Lung (tissue), 13 donors: Measurements from ENCODE around the gene TEC. TPM values are rescaled to one million over a fixed set of nuclear protein-coding genes. Genes with fewer than 3 reads are reported as not detected.

Source experiments
- ATAC-seq: fragments of 200-7000 bp; cut with Tn5 transposase; one replicate; pipeline ENCODE4 v1.9.1; 2020; ENCODE audit warnings: moderate number of reproducible peaks; ENCODE audit not compliant: insufficient read depth, low FRiP score
- DNase-seq, 3 donors: peaks; one replicate each; pipeline ENCODE4 v3.0.0-alpha.2; 2013 to 2017
- H3K27ac ChIP-seq, 2 donors: one replicate each; pipeline ENCODE4 v1.5.1; 2013; ENCODE audit warnings: mild to moderate bottlenecking in 2 of 2, moderate library complexity in 2 of 2, control low read depth in 1 of 2, inconsistent platforms in 1 of 2, low read depth in 1 of 2, low read length in 1 of 2
- H3K27me3 ChIP-seq, 3 donors: one replicate each; pipeline ENCODE4 v1.5.1; 2013; ENCODE audit warnings: low read length in 2 of 3; ENCODE audit not compliant: control insufficient read depth in 3 of 3, insufficient read depth in 3 of 3
- H3K36me3 ChIP-seq, 4 donors: one replicate each; pipeline ENCODE4 v1.5.1; 2013; ENCODE audit warnings: low read length in 4 of 4, mild to moderate bottlenecking in 1 of 4, moderate library complexity in 1 of 4; ENCODE audit not compliant: control insufficient read depth in 4 of 4, insufficient read depth in 4 of 4
- H3K4me1 ChIP-seq, 5 donors: one replicate each; pipeline ENCODE4 v1.5.1; 2013; ENCODE audit warnings: low read length in 5 of 5, mild to moderate bottlenecking in 2 of 5, moderate library complexity in 1 of 5; ENCODE audit not compliant: control insufficient read depth in 5 of 5, insufficient read depth in 5 of 5
- H3K4me3 ChIP-seq: one replicate; pipeline ENCODE4 v1.5.1; 2013; ENCODE audit warnings: mild to moderate bottlenecking, control low read depth, moderate library complexity
- H3K9ac ChIP-seq, 2 donors: one replicate each; pipeline ENCODE4 v1.5.1; 2013; ENCODE audit warnings: low read length in 2 of 2, control low read depth in 1 of 2; ENCODE audit not compliant: insufficient read depth in 1 of 2
- H3K9me3 ChIP-seq, 4 donors: one replicate each; pipeline ENCODE4 v1.5.1; 2013; ENCODE audit warnings: low read length in 3 of 4, mild to moderate bottlenecking in 1 of 4, moderate library complexity in 1 of 4; ENCODE audit not compliant: control insufficient read depth in 4 of 4, insufficient read depth in 3 of 4
- WGBS, 2 donors: extraction: QIAGEN DNeasy Blood & Tissue Kit; methylation state at CpG; one replicate each; pipeline ENCODE4 v1.1.7; 2013; 5-methylcytosine and 5-hydroxymethylcytosine counted together
- polyA plus RNA-seq, 2 donors: library from polyadenylated mRNA; stranded (reverse); fragments of 200-250 nt; gene quantifications; one replicate each; pipeline ENCODE4 v1.2.1, GENCODE V29; 2013
- small RNA-seq: library from RNA; depleted of rRNA; stranded (forward); fragments of <200 nt; gene quantifications from one replicate; pipeline ENCODE3, GENCODE V24; 2014; ENCODE audit warnings: low replicate concordance
- total RNA-seq, 2 donors: library from RNA; depleted of rRNA in 1 of 2; stranded (reverse); fragments of >200 nt in 1 of 2; gene quantifications; one replicate each; pipeline ENCODE4 v1.2.1, GENCODE V29; 2014 to 2021
- TF ChIP-seq, protein P1 (sequence below): IDR thresholded peaks from 2 replicates; pipeline ENCODE4 v1.5.1; 2012; ENCODE audit warnings: mild to moderate bottlenecking; ENCODE audit errors: control extremely low read depth, extremely low read depth
- donor health status: control.
- donor health status: control.
- donor health status: Bipolar disorder and iron deficiency.
- donor health status: healthy.
- donor health status: DM: yes; HTN: yes; CAD: no.

TEC gene
- total and polyA plus RNA-seq, 4 donors = 2.0 to 19.8 (median 3.1) TPM

DNA sequence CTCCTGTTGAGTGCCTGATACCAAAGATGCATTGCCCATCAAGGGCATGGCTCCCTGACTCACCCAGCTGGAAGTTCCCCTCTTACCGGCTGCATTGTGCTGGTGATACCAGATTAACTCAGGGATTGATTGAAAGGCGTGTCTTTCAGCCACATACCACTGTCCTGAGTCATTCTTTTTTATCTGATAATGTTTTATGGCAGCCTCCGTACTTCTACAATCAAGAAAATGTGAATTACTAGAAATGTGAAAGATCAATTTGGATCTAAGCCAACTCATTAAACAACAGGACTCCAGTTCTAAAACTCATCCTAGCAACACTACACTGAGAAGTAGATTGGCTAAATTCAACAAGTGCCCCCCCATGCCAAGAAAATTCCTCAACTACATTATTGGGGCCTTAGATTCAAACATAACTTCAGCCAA, 175.6 kb downstream of the TEC start:
- WGBS, 2 donors = 56 to 76% methylated on average over 3 of the region's 3 CpGs
- DNase-seq = no peak
- Histone ChIP-seq H3K9ac (no peak overlapping the region), H3K9me3 (no peaks in the 10 kb centered on the region), H3K27ac (no peak overlapping the region), H3K27me3 (no peaks in the 10 kb centered on the region), H3K4me3 (no peak overlapping the region), H3K4me1 (no peaks in the 10 kb centered on the region), H3K36me3 (no peaks in the 10 kb centered on the region)
- TF ChIP-seq, protein P1, sequence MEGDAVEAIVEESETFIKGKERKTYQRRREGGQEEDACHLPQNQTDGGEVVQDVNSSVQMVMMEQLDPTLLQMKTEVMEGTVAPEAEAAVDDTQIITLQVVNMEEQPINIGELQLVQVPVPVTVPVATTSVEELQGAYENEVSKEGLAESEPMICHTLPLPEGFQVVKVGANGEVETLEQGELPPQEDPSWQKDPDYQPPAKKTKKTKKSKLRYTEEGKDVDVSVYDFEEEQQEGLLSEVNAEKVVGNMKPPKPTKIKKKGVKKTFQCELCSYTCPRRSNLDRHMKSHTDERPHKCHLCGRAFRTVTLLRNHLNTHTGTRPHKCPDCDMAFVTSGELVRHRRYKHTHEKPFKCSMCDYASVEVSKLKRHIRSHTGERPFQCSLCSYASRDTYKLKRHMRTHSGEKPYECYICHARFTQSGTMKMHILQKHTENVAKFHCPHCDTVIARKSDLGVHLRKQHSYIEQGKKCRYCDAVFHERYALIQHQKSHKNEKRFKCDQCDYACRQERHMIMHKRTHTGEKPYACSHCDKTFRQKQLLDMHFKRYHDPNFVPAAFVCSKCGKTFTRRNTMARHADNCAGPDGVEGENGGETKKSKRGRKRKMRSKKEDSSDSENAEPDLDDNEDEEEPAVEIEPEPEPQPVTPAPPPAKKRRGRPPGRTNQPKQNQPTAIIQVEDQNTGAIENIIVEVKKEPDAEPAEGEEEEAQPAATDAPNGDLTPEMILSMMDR = no peak
- ATAC-seq = no peak

DNA sequence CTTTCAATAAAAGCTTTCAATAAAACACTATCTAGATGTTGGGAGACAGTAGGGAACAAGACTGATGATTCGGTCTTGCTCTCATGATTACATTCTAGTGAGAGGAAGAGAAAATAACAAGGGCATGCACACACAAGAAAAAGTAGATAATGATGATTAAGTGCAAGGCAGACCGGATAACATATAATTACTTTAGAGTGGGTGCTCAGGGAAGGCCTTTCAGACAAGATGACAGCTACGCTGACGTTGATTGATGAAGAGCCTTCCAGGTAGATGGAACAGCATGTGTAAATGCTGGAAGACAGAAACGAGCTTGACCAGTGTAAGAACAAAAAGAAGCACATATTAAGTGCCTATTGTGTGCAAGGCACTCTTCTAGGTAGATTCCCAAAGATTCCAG, 179.0 kb downstream of the TEC start:
- 74 to 86% methylated on average over 5 of the region's 5 CpGs for WGBS, 2 donors

DNA sequence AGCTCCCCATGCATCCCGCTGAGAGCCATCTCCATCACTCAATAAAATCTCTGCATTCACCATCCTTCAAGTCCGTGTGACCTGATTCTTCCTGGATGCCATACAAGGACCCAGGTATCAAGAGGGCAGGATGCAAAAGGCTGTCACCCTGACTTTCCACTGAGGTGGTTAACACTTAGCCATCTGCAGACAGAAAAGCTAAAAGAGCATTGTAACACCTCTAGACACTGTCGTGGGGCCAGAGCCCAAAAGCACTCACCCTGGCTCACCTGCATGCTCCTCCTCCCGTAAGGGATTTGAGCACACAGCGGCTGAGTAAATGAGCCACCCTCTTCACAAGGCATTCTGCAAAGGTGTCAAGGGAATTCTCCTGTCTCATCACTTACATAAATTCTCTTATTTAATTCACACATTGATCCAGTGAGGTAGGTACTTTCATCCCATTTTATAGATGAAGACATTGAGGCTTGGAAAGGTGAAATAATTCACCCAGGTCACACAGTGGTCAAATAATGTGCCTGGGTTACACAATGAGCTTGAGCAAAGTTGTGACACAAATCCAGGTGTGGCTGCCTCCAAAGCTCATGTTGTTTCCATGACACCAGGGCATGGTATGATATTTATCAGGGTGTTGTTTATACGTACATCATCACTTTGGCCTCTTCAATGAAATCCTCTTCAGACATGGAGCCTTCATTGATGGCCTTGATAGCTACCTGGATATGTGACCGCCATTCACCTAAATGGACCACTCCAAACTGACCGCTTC, 183.6 kb downstream of the TEC start:
- Histone ChIP-seq H3K9ac (no peak overlapping the region), H3K4me3 (no peak overlapping the region), H3K4me1 (no peaks in the 10 kb centered on the region), H3K36me3 (no peaks in the 10 kb centered on the region), H3K9me3 (peaks cover 0 to 4% (median 0%) of the 10 kb centered on the region in 4 donors), H3K27ac (no peak overlapping the region), H3K27me3 (no peaks in the 10 kb centered on the region)
- ATAC-seq = no peak
- no peak for DNase-seq
- TF ChIP-seq, protein P1 = no peak
- 67 to 70% methylated on average over 8 of the region's 8 CpGs for WGBS, 2 donors

More for the DNA sequence above, 179.0 kb downstream of the TEC start:
- ATAC-seq (no peak), DNase-seq (no peak)
- Histone ChIP-seq H3K4me1 (no peaks in the 10 kb centered on the region), H3K27ac (no peak overlapping the region), H3K36me3 (no peaks in the 10 kb centered on the region), H3K4me3 (no peak overlapping the region), H3K27me3 (no peaks in the 10 kb centered on the region), H3K9ac (no peak overlapping the region), H3K9me3 (peaks cover 0 to under 1% (median 0%) of the 10 kb centered on the region in 4 donors)
- TF ChIP-seq, protein P1 = no peak

Small RNA genes lying within 50 kb of the gene (small RNA-seq; reads per million reads assigned to genes)
- gene RF00019 (not detected), gene RF00026 (not detected), gene RNU6-838P (not detected)

Other genes with a start within 250 kb of the TEC start
- gene TXK, start 135.6 kb downstream of the TEC start, total RNA-seq = 1 to 10 TPM; 2.4 to 9.1 TPM
- 1 to 10 TPM in 1 of 2 donors, under 1 TPM in 1; 0.91 to 1.6 TPM for gene TXK, start 135.6 kb downstream of the TEC start, polyA plus RNA-seq
- gene SLAIN2, start 71.7 kb upstream of the TEC start, total RNA-seq = 10 to 100 TPM; 50.9 to 62.8 TPM
- gene SLAIN2, start 71.7 kb upstream of the TEC start, polyA plus RNA-seq = 10 to 100 TPM; 17.8 to 33.0 TPM
- under 1 TPM in 1 of 2 donors, not detected in 1; 0.21 TPM for gene SLC10A4, start 213.5 kb upstream of the TEC start, total RNA-seq
- gene SLC10A4, start 213.5 kb upstream of the TEC start, polyA plus RNA-seq = 1 to 10 TPM in 1 of 2 donors, under 1 TPM in 1; 0.16 to 1.9 TPM
- not detected for gene ZAR1, start 220.4 kb upstream of the TEC start, total RNA-seq
- under 1 TPM in 1 of 2 donors, not detected in 1; 0.22 TPM for gene ZAR1, start 220.4 kb upstream of the TEC start, polyA plus RNA-seq